Stimulated activated CD4-positive, alpha-beta T cell treated with anti-CD3 and anti-CD28 coated beads, TNF-alpha, amount 100 ng/mL, for 48 hours (primary cell): ENCODE data around the gene ANO6.
"Not testable (repeated sequence)": the region's sequence is repeated elsewhere in the genome, so short reads cannot be mapped to it uniquely, and the experiment has no call there.

Source experiments
- DNase-seq, 3 donors: peaks; one replicate each; pipeline ENCODE4 v3.0.0-alpha.2; 2020; ENCODE audit warnings: low read depth in 3 of 3

ANO6 gene

GRCh38 chr12:45304514-45305178, 88.8 kb downstream of the ANO6 start:
- no peak for DNase-seq

- DNase-seq: no peak
Observed at GRCh38 chr12:45305907-45306306, 90.0 kb downstream of the ANO6 start.

DNA sequence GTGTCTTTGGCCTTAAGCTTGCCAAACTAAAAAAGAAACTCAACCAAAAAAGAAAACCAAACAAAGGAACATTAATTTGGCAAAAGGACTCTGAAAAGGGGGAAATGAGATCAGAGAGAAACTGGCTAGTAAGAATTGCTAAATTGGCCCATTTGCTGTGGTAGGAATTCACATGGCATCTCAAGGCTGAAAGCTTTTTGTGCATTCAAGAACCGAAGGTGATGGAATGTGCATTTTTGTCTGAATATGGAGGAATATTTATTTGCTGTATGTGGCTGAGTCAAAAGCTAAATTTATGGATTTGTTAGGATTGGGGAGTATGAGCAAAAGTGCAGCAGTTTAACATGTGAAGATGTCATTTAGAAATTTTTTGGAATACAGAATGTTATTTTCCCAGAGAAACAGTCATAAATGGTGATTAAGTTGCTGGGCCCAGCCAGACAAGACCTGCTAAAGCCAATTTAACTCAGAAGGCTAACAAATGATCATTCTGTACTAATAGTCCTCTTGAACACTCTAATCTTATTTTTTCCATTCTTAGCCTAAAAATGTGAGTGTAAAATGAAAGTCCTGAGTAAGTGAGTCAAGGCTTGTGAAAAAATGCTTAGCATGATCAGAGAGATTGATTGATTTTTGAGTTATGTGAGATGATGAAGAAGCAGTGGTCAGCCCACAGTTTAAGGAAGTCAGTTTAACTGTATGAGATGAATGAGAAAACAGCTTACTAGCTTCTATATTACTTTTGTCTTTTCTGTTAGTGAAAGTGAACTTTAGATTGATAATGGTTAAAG, 94.1 kb downstream of the ANO6 start:
- no peak for DNase-seq

DNA sequence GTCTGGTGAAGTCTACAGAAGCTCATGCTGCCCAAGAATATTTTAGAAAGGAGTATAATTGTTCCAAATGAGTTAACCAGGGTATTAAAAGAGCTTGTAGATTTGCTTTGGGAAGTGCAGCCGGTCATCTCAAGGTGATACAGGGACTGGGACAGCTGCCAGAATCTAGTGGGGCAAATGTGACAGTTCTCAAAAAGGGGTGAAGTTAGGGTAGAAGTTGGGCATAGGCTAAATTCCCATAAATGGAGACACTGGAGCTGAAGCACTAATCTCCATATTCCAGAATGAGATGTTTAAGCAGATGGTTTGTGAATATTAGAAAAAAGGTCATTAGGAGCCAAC, 94.7 kb downstream of the ANO6 start:
- DNase-seq: no peak

DNA sequence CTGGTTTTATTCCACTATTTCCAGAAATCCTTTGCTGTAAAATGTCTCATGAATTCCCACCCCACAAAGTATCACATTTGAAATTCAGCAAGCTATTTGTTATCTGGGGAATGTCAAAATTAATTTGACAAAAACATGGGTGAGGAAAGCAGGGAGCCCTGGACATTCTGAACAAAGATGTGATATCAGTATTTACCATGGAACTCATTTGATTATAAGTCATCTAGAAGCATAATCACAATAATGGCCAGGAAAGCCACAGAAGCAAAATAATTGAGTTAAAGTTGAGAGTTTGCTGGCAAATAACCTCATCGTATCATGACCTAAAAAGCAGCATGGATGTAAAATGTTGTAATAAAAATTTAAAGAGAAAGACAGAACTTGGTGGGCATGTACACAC, 96.1 kb downstream of the ANO6 start:
- DNase-seq: no peak

DNA sequence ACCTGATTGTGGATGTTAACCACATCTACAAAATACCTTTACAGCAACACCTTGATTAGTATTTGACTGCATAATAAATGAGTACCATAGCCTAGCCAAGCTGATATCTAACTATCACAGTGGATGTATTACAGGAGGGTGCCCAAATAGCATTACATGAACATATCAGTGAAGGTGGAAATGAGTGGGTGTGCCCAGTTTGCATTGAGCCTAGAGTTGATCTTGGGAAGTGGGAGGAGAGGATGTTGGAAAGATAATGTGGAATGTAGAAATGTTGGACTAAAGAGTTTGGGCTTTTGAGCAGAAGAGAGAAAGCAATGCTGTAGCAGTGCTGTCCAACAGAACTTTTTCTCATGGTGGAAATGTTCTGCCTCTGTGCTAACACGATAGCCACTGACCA, 98.9 kb downstream of the ANO6 start:
- DNase-seq: no peak

DNA sequence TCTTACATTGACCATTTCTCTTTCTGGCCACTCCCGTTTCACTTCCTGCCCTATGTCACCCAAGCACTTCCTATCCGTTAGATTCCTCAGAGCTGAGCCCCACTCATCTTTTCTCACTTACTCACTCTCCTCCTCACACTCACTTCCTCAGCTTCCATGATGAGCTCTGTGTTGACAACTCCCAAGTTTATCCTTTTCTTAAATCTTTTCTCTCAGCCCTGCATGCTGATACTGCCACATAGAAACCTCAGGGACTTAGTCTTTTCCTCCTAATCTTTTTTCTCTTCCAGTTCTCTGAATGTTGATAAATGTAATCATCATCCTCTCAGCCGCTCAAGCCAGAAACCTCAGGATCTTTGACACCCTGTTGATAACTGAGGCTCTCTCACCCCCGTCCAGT, 99.6 kb downstream of the ANO6 start:
- no peak for DNase-seq

GRCh38 chr12:45317261-45317660, 101.4 kb downstream of the ANO6 start:
- not testable (repeated sequence) for DNase-seq

GRCh38 chr12:45322810-45323209, 106.9 kb downstream of the ANO6 start:
- no peak for DNase-seq

DNA sequence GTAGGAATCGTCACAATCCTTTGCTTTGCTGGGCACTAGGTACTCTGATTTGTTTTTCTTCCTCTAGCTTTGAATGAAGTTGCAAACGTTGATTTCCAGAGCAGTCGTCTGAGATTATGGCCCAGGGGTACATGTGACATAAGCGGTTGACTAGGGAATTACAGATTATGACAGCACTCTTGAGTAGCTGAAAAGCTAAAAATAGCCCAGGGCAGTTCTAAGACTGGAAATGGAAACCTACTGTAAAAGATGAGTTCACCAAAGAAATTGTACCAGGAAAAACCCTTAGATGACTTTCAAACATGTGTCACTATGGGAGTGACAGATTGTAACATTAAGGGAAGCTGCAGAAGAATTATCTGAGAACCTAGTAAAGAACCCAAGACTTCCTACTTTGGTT, 108.5 kb downstream of the ANO6 start:
- DNase-seq: no peak

DNA sequence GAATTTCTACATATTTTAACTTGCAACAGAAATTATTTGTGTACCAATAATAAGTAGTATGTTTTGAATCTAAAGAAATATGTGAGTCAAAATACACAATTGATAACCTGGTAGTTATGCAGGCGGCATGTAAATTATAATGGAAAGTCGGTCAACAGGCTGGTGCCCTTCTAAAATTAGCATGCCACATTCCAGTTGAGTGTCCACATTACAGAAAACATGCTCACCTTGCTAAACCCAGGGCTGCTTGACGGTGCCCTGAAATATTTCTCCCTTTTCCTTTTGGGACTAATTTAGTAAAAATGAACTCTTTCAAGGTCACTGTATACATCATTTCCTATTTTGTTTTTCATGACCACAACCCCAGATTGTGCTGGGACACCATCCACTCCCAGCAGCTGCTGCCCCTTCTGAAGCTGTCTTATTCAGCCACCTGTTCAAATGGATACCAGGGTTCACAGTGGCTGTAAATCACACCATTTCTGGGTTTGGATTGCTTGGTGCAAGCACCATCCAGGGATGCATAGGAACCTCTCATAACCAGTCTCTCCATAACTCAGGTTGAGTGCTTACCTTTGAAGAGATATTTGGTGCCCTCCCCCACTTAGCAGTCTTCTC, 110.6 kb downstream of the ANO6 start:
- no peak for DNase-seq

- no peak for DNase-seq
Observed at GRCh38 chr12:45327823-45328383, 112.0 kb downstream of the ANO6 start.

- no peak for DNase-seq
Observed at GRCh38 chr12:45329238-45329637, 113.3 kb downstream of the ANO6 start.

DNA sequence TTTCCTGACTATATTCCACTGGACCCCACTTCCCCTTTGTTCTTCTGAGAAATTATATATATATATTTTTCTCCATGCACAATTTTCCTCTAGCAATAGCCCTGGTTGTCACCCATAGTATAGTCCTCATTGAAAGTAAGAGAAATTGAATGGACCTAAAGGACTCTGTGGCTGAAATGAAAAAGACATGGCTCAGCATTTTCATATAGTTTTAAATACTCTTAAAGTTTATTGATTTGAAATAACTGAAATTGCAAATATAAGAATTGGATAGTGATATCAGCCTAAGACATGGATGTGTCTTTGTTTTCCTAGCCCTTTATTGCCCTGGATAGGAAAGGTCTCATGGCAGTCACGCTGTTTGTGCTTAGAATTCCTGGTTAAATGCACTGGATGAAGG, 113.8 kb downstream of the ANO6 start:
- no peak for DNase-seq

- DNase-seq: no peak
Observed at GRCh38 chr12:45331552-45331951, 115.7 kb downstream of the ANO6 start.

DNA sequence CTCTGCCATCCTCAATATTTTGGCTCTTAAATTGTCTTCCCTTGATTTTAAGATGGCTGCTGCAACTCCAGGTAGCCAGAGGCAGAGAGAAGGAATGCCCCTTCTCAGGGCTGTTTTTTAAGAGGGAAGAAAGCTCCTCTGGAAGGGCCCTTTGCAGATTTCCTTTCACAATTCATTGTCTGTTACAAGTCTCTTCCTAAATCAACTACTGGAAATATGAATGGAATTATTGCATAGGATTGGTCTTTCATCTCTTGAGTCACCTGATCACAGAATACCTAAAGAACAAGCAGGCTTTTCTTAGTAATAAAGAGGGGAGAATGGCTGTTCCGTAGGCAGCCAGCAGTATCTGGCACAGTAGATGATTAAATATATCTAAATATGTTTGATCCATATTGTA, 118.5 kb downstream of the ANO6 start:
- DNase-seq: no peak

GRCh38 chr12:45336331-45336730, 120.4 kb downstream of the ANO6 start:
- no peak for DNase-seq

DNA sequence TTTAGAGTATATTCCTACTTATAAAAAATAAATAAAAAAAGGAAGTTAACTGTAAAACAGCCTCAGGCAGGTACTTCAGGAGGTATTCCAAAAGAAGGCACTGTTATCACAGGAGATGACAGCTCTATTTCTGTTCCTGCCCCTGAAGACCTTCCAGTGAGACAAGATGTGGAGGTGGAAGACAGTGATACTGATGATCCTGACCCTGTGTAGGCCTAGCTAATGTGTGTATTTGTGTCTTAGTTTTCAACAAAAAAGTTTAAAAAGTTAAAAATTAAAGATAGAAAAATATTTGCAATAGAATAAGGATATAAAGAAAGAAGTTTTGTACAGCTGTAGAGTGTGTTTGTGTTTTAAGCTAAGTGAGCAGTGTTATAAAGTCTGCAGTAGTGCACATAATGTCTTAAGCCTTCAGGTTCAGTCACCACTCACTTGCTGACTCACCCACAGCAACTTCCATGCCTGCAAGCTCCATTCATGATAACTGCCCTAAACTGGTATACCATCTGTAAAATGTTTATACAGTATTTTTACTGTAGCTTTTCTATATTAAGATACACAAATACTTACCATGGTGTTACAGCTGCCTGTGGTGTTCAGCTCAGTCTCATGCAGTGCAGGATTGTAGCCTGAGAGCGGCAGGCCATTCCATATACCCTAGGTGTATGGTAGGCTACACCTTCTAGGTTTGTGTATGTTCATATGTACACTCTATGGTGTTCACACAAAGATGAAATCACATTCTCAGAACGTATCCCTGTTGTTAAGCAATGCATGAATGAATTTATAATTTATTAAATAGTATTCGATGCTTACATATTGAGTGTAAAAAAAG, 121.1 kb downstream of the ANO6 start:
- DNase-seq: no peak

DNA sequence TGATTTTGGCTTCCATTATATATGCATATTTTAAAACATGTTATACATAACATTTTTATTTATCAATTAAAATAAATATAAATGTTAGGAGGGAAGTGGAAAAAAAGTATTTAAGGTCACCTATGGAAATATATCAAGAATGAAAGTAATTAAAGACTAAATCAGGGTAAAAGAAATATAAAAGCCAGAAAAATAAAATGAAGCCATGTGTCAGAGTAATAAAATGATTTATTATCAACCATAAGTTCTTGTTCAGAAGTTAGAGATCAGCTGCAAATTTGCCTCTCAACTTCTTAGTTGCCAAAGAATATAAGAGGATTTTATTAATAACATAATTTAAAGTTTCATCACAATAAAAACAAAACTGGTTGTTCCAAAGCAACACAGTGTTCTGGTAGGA, 121.9 kb downstream of the ANO6 start:
- no peak for DNase-seq

DNA sequence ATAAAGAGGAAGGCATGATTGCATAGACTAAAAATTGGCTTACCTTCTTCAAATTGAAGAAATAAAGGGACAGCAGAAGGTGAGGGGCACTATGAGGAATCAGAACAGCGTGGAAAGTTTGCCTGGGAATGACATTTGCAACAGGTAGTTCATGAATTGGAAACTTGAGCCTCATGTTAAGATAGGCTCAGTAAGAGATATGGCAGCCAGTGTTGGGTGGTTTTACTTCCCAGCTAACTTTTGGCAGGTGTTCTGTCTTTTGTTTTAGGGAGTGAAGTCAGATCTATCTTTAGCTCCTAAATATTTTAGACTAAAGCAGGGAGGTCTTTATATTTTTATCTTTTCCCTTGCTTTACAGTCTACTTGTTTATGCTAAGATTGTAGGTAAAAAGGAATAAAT, 122.4 kb downstream of the ANO6 start:
- no peak for DNase-seq

DNA sequence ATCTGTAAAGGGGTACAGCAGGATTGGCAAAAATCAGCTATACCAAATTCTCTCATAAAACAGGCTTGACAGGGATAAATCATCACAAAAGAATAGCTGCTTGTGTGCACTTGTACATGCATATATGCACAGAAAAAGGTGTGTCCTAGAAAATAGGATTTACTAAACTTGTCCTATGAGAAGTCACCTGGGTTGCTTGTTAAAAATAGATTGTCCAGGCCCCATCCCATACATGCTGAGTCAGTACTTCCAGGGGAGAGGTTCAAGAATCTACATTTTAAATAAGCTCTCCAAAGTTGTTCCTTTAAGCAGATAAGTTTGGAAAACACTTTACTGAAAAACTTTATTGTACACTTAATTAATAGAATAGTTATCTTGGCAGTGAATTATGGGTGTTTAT, 123.1 kb downstream of the ANO6 start:
- no peak for DNase-seq

- no peak for DNase-seq
Observed at GRCh38 chr12:45342171-45342570, 126.3 kb downstream of the ANO6 start.
